ENCODE measurements around the gene SORBS1.
A peak's percentile ranks its signal among the peaks of the same experiment; 100 is the strongest.

The SORBS1 gene

DNA sequence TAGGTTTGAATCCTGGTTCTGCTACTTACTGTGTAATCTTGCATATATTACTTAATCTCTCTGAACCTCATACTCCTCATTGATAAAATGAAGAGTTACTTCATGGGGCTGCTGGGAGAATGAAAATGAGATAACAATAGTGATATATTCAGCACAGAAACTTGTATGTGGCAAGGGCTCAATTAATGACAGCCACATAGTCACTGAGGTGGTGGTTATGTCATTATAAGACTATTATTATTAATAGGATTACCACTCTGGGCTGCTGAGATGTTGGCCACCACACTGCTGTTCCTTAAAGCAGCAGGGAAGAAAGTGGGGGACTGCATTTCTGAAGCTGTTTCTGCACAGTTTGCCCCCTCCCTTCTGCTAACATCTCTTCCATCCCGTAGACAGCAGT, 170.0 kb downstream of the SORBS1 start:
- TF ChIP-seq, protein P1, sequence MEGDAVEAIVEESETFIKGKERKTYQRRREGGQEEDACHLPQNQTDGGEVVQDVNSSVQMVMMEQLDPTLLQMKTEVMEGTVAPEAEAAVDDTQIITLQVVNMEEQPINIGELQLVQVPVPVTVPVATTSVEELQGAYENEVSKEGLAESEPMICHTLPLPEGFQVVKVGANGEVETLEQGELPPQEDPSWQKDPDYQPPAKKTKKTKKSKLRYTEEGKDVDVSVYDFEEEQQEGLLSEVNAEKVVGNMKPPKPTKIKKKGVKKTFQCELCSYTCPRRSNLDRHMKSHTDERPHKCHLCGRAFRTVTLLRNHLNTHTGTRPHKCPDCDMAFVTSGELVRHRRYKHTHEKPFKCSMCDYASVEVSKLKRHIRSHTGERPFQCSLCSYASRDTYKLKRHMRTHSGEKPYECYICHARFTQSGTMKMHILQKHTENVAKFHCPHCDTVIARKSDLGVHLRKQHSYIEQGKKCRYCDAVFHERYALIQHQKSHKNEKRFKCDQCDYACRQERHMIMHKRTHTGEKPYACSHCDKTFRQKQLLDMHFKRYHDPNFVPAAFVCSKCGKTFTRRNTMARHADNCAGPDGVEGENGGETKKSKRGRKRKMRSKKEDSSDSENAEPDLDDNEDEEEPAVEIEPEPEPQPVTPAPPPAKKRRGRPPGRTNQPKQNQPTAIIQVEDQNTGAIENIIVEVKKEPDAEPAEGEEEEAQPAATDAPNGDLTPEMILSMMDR (IDR thresholded peaks at IDR 0.05), result no peak

DNA sequence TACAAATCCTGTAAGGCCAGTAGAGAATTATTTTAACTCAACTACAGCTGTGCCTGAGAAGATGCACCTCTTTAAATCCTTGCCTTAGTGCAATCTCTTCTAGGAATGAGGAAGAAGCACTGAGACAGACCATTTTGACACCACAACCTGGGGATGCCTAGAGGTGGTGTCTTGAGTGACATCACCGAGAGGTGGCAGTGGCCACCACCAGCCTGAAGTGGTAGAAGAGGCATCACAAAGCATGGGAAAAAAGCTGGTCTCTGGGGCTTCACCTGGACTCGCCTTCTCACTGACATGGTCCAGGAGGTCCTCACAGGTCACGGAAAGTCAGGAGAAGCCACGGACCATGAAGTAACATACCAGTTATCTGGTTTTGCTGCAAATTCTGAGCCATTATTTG, 171.2 kb downstream of the SORBS1 start:
- no peak overlapping the region for H3K4me3 ChIP-seq
- DNase-seq (ENCODE audit: low spot score), result no peak
- peak overlapping the region; percentile 79 to 89 for H3K27ac ChIP-seq
- TF ChIP-seq, protein P1 (IDR thresholded peaks at IDR 0.05), result no peak

More for the DNA sequence above, 170.0 kb downstream of the SORBS1 start:
- no peak for DNase-seq (ENCODE audit: low spot score)
- no peak overlapping the region for H3K4me3 ChIP-seq
- peak overlapping the region; percentile 79 to 89 for H3K27ac ChIP-seq

DNA sequence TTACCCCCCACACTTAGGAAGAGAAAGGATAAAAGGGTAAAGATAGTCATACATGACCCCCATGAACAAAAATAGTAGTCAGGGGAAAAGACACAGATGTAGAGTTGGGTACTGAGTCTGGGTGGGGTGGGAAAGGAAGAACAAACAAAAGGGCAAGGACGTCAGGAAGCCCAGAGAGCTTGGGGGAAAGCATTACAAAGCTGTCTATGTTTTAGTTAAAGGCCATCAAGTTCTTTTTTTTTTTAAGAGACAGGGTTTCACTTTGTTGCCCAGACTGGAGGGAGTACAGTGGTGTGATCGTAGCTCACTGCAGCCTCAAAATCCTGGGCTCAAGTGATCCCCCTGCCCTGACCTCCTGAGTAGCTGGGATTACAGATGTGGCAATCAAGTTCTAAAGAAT, 172.0 kb downstream of the SORBS1 start:
- Histone ChIP-seq H3K4me3 (no peak overlapping the region), H3K27ac (peak overlapping the region; percentile 79 to 89)
- TF ChIP-seq, protein P1 (IDR thresholded peaks at IDR 0.05), result no peak
- DNase-seq (ENCODE audit: low spot score), result no peak

DNA sequence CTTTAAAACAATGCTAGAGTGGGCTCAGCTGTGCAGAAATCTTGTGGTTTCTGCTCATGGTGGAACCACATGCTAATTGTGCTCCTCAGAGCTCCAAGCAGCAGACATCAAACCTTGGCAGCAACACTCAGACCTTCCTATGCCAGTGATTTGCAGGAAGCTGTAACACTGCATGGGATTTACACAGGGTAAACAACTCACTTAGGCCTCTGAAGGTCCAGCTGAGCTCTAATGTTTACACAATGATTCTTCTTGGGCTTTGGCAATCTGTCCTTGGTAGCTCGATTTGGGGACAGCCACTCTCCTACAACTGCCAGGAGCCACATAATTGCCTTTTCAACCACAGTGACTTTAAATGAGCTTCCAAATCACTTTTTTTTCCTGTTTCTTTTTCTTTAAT, 172.6 kb downstream of the SORBS1 start:
- peak overlapping the region; percentile 79 to 89 for H3K27ac ChIP-seq
- no peak for DNase-seq (ENCODE audit: low spot score)

DNA sequence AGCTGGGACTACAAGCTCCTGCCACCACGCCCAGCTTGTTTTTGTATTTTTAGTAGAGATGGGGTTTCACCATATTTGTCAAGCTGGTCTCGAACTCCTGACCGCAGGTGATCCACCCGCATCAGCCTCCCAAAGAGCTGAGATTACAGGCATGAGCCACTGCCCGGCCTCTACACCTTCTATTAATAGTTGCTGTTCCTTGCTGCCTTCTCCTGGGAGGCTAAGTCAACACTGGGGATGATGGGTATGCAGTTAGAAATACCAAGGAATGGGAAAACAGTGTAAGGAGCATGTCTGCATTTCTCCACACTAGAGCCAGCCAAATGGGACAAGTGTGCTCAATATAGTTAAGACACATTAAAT, 173.1 kb downstream of the SORBS1 start:
- Histone ChIP-seq H3K4me3 (no peak overlapping the region), H3K27ac (peak overlapping the region; percentile 79 to 89)
- TF ChIP-seq, protein P1 (IDR thresholded peaks at IDR 0.05), result no peak
- DNase-seq (ENCODE audit: low spot score), result peak; percentile 86

More for the DNA sequence above, 172.6 kb downstream of the SORBS1 start:
- no peak overlapping the region for H3K4me3 ChIP-seq
- TF ChIP-seq, protein P1 (IDR thresholded peaks at IDR 0.05), result no peak

DNA sequence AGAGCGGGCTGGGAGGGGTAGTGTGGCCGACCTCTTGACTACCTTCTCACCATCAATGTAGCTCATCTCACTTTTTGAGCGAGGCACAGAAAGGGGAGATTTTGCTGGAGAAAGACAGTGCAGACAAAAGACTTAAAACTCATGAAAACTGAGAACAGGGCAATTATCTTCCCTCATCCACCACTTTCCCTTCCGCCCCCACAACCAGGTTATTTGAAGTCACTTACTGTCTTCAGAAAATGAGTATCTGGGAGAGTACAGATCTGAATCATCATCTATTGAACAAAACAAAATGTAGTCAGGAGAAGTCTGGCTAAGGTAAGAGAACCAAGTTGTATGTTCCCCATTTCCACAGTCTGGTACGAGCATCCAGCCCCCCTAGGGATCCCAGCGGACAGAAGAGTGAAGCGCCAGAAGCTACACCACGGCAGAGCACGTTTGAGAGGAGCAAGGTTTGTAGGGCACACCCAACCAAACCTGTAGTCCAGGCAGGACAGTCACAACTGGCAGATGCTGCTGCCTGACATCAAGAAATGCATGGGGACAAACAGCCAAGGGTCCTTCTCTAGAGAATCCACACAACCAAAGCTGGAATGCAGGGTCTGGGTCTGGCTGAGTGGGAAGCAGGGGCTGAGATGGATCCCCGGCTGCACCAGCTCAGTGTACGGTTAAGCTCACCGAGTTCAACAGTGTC, 177.0 kb downstream of the SORBS1 start:
- DNase-seq (ENCODE audit: low spot score), result no peak
- Histone ChIP-seq H3K27ac (peak overlapping the region; percentile 70 to 79), H3K4me3 (no peak overlapping the region)
- TF ChIP-seq, protein P1 (IDR thresholded peaks at IDR 0.05), result no peak

DNA sequence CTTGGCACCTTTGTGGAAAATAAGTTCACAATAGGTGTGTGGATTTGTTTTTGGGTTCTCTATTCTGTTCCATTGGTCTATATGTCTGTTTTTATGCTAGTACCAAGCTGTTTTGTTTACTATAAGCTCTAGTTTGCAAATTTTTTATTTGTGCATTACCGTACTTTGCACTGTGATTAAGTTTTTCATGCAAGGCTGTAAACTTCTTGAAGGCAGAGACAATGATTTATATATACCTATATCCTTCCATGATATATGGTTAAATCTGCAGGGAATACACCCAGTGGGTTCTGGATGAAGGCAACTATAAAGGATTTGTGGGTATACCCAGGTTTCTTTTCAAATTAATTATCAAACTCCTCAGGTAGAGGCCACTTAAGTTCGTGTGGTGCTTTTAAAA, 178.6 kb downstream of the SORBS1 start:
- peak overlapping the region; percentile 10 to 76 for H3K27ac ChIP-seq
- H3K4me3 ChIP-seq, result no peak overlapping the region
- no peak for DNase-seq (ENCODE audit: low spot score)
- TF ChIP-seq, protein P1 (IDR thresholded peaks at IDR 0.05), result no peak

Data from coronary artery (tissue), 2 donors.